BE2C (cell line): ENCODE results near the gene PPM1D.

Source experiments
- DNase-seq: peaks from one replicate; pipeline ENCODE4 v3.0.0-alpha.2; 2020
- H3K27me3 ChIP-seq: fragments of 250-450 bp; sonication (Bioruptor Pico); 2 replicates; pipeline ENCODE4 v1.5.1; 2020; ENCODE audit warnings: mild to moderate bottlenecking
- H3K36me3 ChIP-seq: fragments of 250-450 bp; sonication (Bioruptor Pico); 2 replicates; pipeline ENCODE4 v1.5.1; 2020; ENCODE audit warnings: mild to moderate bottlenecking
- H3K4me1 ChIP-seq: fragments of 250-450 bp; sonication (Bioruptor Pico); 2 replicates; pipeline ENCODE4 v1.5.1; 2020
- H3K4me3 ChIP-seq: 2 replicates; pipeline ENCODE4 v1.5.1; 2011; ENCODE audit warnings: low read depth, low read length
- H3K9me3 ChIP-seq: fragments of 250-450 bp; sonication (Bioruptor Pico); 2 replicates; pipeline ENCODE4 v1.5.1; 2020
- TF ChIP-seq, protein P1 (sequence below): IDR thresholded peaks from 2 replicates; pipeline ENCODE4 v1.5.1; 2012; ENCODE audit warnings: mild to moderate bottlenecking, low read depth, low read length

PPM1D gene

DNA sequence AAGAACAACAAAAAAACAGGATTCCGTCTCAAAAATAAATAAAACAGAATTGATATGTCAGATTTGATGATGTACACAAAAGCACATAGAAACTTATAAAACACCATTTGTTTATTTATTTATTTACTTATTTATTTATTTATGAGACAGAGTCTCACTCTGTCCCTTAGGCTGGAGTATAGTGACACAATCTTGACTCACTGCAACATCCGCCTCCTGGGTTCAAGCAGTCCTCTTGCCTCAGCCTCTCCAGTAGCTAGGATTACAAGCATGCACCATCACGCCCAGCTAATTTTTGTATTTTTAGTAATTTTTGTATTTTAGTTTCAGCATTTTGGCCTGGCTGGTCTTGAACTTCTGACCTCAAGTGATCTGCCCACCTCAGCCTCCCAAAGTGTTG, 99.1 kb downstream of the PPM1D start:
- no peak for DNase-seq

DNA sequence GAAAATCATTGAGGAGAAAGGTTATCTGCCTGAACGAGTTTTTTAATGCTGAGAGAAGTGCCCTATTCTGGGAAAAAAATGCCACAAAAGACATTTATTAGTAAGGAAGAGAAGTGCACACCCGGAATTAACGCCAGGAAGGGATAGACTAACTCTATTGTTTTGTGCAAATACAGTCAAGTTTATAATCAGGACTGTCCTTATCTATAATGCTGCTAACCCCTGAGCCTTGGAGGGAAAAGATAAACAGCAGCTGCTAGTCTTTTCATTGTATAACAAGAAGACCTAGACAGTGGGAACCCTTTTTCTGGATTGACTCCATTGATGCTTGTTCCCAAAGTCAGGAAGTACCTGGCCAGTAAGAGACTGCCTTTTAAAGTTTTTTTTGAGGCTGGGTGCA, 104.2 kb downstream of the PPM1D start:
- TF ChIP-seq, protein P1, sequence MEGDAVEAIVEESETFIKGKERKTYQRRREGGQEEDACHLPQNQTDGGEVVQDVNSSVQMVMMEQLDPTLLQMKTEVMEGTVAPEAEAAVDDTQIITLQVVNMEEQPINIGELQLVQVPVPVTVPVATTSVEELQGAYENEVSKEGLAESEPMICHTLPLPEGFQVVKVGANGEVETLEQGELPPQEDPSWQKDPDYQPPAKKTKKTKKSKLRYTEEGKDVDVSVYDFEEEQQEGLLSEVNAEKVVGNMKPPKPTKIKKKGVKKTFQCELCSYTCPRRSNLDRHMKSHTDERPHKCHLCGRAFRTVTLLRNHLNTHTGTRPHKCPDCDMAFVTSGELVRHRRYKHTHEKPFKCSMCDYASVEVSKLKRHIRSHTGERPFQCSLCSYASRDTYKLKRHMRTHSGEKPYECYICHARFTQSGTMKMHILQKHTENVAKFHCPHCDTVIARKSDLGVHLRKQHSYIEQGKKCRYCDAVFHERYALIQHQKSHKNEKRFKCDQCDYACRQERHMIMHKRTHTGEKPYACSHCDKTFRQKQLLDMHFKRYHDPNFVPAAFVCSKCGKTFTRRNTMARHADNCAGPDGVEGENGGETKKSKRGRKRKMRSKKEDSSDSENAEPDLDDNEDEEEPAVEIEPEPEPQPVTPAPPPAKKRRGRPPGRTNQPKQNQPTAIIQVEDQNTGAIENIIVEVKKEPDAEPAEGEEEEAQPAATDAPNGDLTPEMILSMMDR: no peak
- H3K9me3 ChIP-seq: no peaks in the 10 kb centered on the region
- H3K4me1 ChIP-seq: no peaks in the 10 kb centered on the region
- DNase-seq: no peak
- no peaks in the 10 kb centered on the region for H3K27me3 ChIP-seq
- H3K36me3 ChIP-seq: no peaks in the 10 kb centered on the region
- H3K4me3 ChIP-seq: no peak overlapping the region

More for the DNA sequence above, 99.1 kb downstream of the PPM1D start:
- Histone ChIP-seq H3K9me3 (no peaks in the 10 kb centered on the region), H3K27me3 (no peaks in the 10 kb centered on the region), H3K4me3 (no peak overlapping the region), H3K36me3 (no peaks in the 10 kb centered on the region), H3K4me1 (no peaks in the 10 kb centered on the region)
- TF ChIP-seq, protein P1: no peak

DNA sequence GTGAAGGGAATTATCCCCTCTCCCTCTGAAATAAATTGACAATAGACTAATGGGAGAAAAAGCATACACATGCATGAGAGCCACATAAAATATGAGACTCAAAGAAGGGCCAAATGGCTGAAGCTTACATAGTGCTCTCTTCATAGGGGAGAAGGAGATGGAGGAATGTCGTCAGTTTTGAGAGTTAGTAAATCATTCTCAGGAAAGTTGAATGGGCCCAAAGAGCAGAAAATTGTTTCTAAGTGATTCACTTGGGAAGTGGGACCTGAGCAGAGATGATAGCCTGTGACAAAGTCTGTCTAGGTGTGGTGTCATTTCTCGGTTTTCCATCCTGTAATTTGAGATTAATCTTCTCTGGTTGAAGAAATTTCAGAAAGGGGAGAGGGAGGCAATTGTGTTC, 112.7 kb downstream of the PPM1D start:
- Histone ChIP-seq H3K4me3 (no peak overlapping the region), H3K27me3 (no peaks in the 10 kb centered on the region), H3K36me3 (no peaks in the 10 kb centered on the region), H3K4me1 (no peaks in the 10 kb centered on the region), H3K9me3 (no peaks in the 10 kb centered on the region)
- TF ChIP-seq, protein P1: no peak
- no peak for DNase-seq

DNA sequence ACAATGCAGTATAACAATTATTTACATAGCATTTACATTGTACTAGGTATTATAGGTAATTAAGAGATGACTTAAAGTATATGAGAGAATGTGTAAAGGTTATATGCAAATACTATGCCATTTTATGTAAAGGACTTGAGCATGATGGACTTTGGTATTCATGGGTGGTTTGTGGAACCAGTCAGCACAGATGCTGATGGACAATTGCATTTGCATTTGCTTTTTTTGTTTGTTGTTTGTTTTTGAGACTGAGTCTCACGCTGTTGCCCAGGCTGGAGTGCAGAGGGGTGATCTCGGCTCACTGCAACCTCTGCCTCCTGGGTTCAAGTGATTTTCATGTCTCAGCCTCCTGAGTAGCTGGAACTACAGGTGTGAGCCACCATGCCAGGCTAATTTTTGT, 113.6 kb downstream of the PPM1D start:
- no peak overlapping the region for H3K4me3 ChIP-seq
- no peaks in the 10 kb centered on the region for H3K36me3 ChIP-seq
- TF ChIP-seq, protein P1: no peak
- H3K27me3 ChIP-seq: no peaks in the 10 kb centered on the region
- no peak for DNase-seq
- H3K9me3 ChIP-seq: no peaks in the 10 kb centered on the region
- no peaks in the 10 kb centered on the region for H3K4me1 ChIP-seq
